GM04504 (cell line): ENCODE results near the gene PLCB1.

Source experiments
- DNase-seq: peaks from one replicate; pipeline ENCODE4 v3.0.0-alpha.2; 2012; ENCODE audit warnings: low read depth

The PLCB1 gene

GRCh38 chr20:8246716-8247115 is 114.7 kb downstream of the PLCB1 start:
- no peak for DNase-seq

GRCh38 chr20:8248051-8248450 is 116.0 kb downstream of the PLCB1 start:
- DNase-seq: no peak

- no peak for DNase-seq
These were observed 117.6 kb downstream of the PLCB1 start for GRCh38 chr20:8249634-8250033.

- DNase-seq: no peak
These were observed 118.6 kb downstream of the PLCB1 start for GRCh38 chr20:8250539-8251200.

GRCh38 chr20:8251201-8251575 is 119.1 kb downstream of the PLCB1 start:
- no peak for DNase-seq

- peak; percentile 1 for DNase-seq
These were observed 123.0 kb downstream of the PLCB1 start for GRCh38 chr20:8254911-8255582.

- no peak for DNase-seq
These were observed 124.0 kb downstream of the PLCB1 start for GRCh38 chr20:8255945-8256632.

- DNase-seq: no peak
These were observed 128.8 kb downstream of the PLCB1 start for GRCh38 chr20:8260837-8261251.

- DNase-seq: no peak
These were observed 130.7 kb downstream of the PLCB1 start for GRCh38 chr20:8262721-8263120.

- DNase-seq: no peak
These were observed 133.5 kb downstream of the PLCB1 start for GRCh38 chr20:8265588-8265987.

- DNase-seq: no peak
These were observed 134.9 kb downstream of the PLCB1 start for GRCh38 chr20:8267009-8267408.

GRCh38 chr20:8271727-8272126 is 139.7 kb downstream of the PLCB1 start:
- DNase-seq: no peak

GRCh38 chr20:8272766-8273165 is 140.7 kb downstream of the PLCB1 start:
- no peak for DNase-seq

GRCh38 chr20:8284902-8285301 is 152.8 kb downstream of the PLCB1 start:
- DNase-seq: no peak

- no peak for DNase-seq
These were observed 155.3 kb downstream of the PLCB1 start for GRCh38 chr20:8287340-8287739.

GRCh38 chr20:8291200-8291599 is 159.1 kb downstream of the PLCB1 start:
- no peak for DNase-seq

GRCh38 chr20:8291873-8292272 is 159.8 kb downstream of the PLCB1 start:
- no peak for DNase-seq

- DNase-seq: no peak
These were observed 160.7 kb downstream of the PLCB1 start for GRCh38 chr20:8292793-8293192.

GRCh38 chr20:8293750-8294149 is 161.7 kb downstream of the PLCB1 start:
- no peak for DNase-seq

- no peak for DNase-seq
These were observed 164.5 kb downstream of the PLCB1 start for GRCh38 chr20:8296536-8296935.

GRCh38 chr20:8298426-8299043 is 166.5 kb downstream of the PLCB1 start:
- DNase-seq: no peak

- DNase-seq: no peak
These were observed 167.9 kb downstream of the PLCB1 start for GRCh38 chr20:8299921-8300320.

- DNase-seq: no peak
These were observed 169.6 kb downstream of the PLCB1 start for GRCh38 chr20:8301655-8302054.
